HG03442 (cell line): ENCODE data around the gene ADAMTSL1.

Experiments used
- ATAC-seq: cut with Tn5 transposase; IDR thresholded peaks from one replicate; pipeline ENCODE4 v1.9.1; 2021; ENCODE audit warnings: mild to moderate bottlenecking, moderate library complexity; ENCODE audit not compliant: unreplicated experiment

ADAMTSL1 gene

GRCh38 chr9:18658804-18659705 is 185.1 kb downstream of the ADAMTSL1 start:
- ATAC-seq = no peak

- no peak for ATAC-seq
These were observed 186.0 kb downstream of the ADAMTSL1 start for GRCh38 chr9:18660001-18660400.

GRCh38 chr9:18662320-18662719 is 188.4 kb downstream of the ADAMTSL1 start:
- ATAC-seq = no peak

- ATAC-seq = no peak
These were observed 192.0 kb downstream of the ADAMTSL1 start for GRCh38 chr9:18665947-18666346.

- no peak for ATAC-seq
These were observed 192.4 kb downstream of the ADAMTSL1 start for GRCh38 chr9:18666348-18666747.

- ATAC-seq = no peak
These were observed 193.2 kb downstream of the ADAMTSL1 start for GRCh38 chr9:18666986-18667772.

- ATAC-seq = no peak
These were observed 195.0 kb downstream of the ADAMTSL1 start for GRCh38 chr9:18668944-18669343.

GRCh38 chr9:18672706-18673105 is 198.8 kb downstream of the ADAMTSL1 start:
- no peak for ATAC-seq

- no peak for ATAC-seq
These were observed 199.2 kb downstream of the ADAMTSL1 start for GRCh38 chr9:18673179-18673578.

GRCh38 chr9:18675332-18675731 is 201.4 kb downstream of the ADAMTSL1 start:
- ATAC-seq = no peak

- no peak for ATAC-seq
These were observed 202.0 kb downstream of the ADAMTSL1 start for GRCh38 chr9:18675973-18676372.

- no peak for ATAC-seq
These were observed 202.6 kb downstream of the ADAMTSL1 start for GRCh38 chr9:18676525-18676924.

- no peak for ATAC-seq
These were observed 205.1 kb downstream of the ADAMTSL1 start for GRCh38 chr9:18678821-18679590.

- no peak for ATAC-seq
These were observed 209.0 kb downstream of the ADAMTSL1 start for GRCh38 chr9:18682907-18683306.

- ATAC-seq = no peak
These were observed 209.4 kb downstream of the ADAMTSL1 start for GRCh38 chr9:18683312-18683711.

- no peak for ATAC-seq
These were observed 209.9 kb downstream of the ADAMTSL1 start for GRCh38 chr9:18683851-18684250.

- ATAC-seq = no peak
These were observed 210.8 kb downstream of the ADAMTSL1 start for GRCh38 chr9:18684593-18685317.

- no peak for ATAC-seq
These were observed 214.9 kb downstream of the ADAMTSL1 start for GRCh38 chr9:18688581-18689565.

GRCh38 chr9:18689921-18690320 is 216.0 kb downstream of the ADAMTSL1 start:
- no peak for ATAC-seq
